H1 (cell line): ENCODE measurements around the gene SIAH3. TPM values are rescaled to one million over a fixed set of nuclear protein-coding genes. Genes with fewer than 3 reads are reported as not detected.
A peak's percentile ranks its signal among the peaks of the same experiment; 100 is the strongest.

ENCODE experiments used
- CTCF ChIA-PET: fragments of 300-600 bp; sonication (Branson Sonifier 250); formaldehyde crosslinking; loops from one replicate; lab custom pipeline; 2021; ENCODE audit not compliant: partially characterized antibody; lab: Charles Lee
- POLR2A ChIA-PET: fragments of 300-600 bp; sonication (Branson Sonifier 250); formaldehyde crosslinking; loops from one replicate; lab custom pipeline; 2021; ENCODE audit warnings: inconsistent platforms; ENCODE audit not compliant: partially characterized antibody; lab: Charles Lee
- DNase-seq, 2 experiments: peaks; one replicate each; pipeline versions ENCODE4 v3.0.0 to v3.0.0-alpha.2; 2010 to 2022; ENCODE audit warnings: low spot score in 2 of 2, low read depth in 1 of 2, mixed read lengths in 1 of 2
- FAIRE-seq: peaks from 2 replicates; lab custom pipeline; 2011; peaks lifted over from hg19 to GRCh38; lab: Jason Lieb, UNC
- H2AFZ ChIP-seq: 2 replicates; pipeline ENCODE4 v1.8.1; 2012; ENCODE audit warnings: low read length, inconsistent platforms
- H2AK5ac ChIP-seq: 2 replicates; pipeline ENCODE4 v1.6.1; 2013; ENCODE audit warnings: low read depth, low read length
- H2BK120ac ChIP-seq: replicated peaks from 2 replicates; pipeline ENCODE3; 2013; ENCODE audit warnings: low read depth, low read length, inconsistent platforms
- H2BK12ac ChIP-seq: 2 replicates; pipeline ENCODE4 v1.6.1; 2013; ENCODE audit warnings: low read depth, low read length
- H2BK15ac ChIP-seq: 2 replicates; pipeline ENCODE4 v1.6.1; 2013; ENCODE audit warnings: low read length
- H2BK20ac ChIP-seq: 2 replicates; pipeline ENCODE4 v1.6.1; 2013; ENCODE audit warnings: low read length
- H2BK5ac ChIP-seq: 2 replicates; pipeline ENCODE4 v1.6.1; 2013; ENCODE audit warnings: low read depth, low read length
- H3K14ac ChIP-seq: 2 replicates; pipeline ENCODE4 v1.6.1; 2013; ENCODE audit warnings: inconsistent platforms; ENCODE audit not compliant: insufficient read length
- H3K18ac ChIP-seq: 2 replicates; pipeline ENCODE4 v1.6.1; 2013; ENCODE audit warnings: low read length; ENCODE audit errors: extremely low read depth
- H3K23ac ChIP-seq: 2 replicates; pipeline ENCODE4 v1.6.1; 2013; ENCODE audit warnings: inconsistent platforms; ENCODE audit not compliant: insufficient read length
- H3K23me2 ChIP-seq: 2 replicates; pipeline ENCODE4 v1.6.1; 2013; ENCODE audit warnings: low read depth, low read length
- H3K27ac ChIP-seq: 2 replicates; pipeline ENCODE4 v1.6.1; 2011; ENCODE audit warnings: low read depth, low read length, inconsistent platforms
- H3K27me3 ChIP-seq, 4 experiments: replicated peaks in 1 of 4; 1 replicate in 1 of 4; 2 replicates in 3 of 4; pipeline versions ENCODE4 v1.6.1 to v1.8.1; 2011 to 2013; ENCODE audit warnings: low read length in 3 of 4, mild to moderate bottlenecking in 3 of 4, inconsistent platforms in 2 of 4, mixed read lengths in 2 of 4, moderate library complexity in 1 of 4; ENCODE audit not compliant: control insufficient read depth in 3 of 4, insufficient read depth in 3 of 4; ENCODE audit errors: extremely low read depth in 1 of 4
- H3K36me3 ChIP-seq, 4 experiments: 2 replicates each; pipeline versions ENCODE4 v1.6.1 to v1.8.1; 2011 to 2013; ENCODE audit warnings: mild to moderate bottlenecking in 4 of 4, low read length in 3 of 4, moderate library complexity in 2 of 4, control low read depth in 1 of 4, inconsistent platforms in 1 of 4; ENCODE audit not compliant: insufficient read depth in 4 of 4, control insufficient read depth in 2 of 4
- H3K4ac ChIP-seq: replicated peaks from 2 replicates; pipeline ENCODE3; 2013; ENCODE audit warnings: low read length, low read depth, mixed read lengths, inconsistent platforms; ENCODE audit not compliant: insufficient read length
- H3K4me1 ChIP-seq, 4 experiments: replicated peaks in 1 of 4; 1 replicate in 1 of 4; 2 replicates in 3 of 4; pipeline versions ENCODE4 v1.6.1 to v1.8.1; 2011 to 2013; ENCODE audit warnings: low read length in 3 of 4, inconsistent platforms in 2 of 4, mixed read lengths in 1 of 4; ENCODE audit not compliant: insufficient read depth in 4 of 4, control insufficient read depth in 3 of 4
- H3K4me2 ChIP-seq, 2 experiments: 2 replicates each; pipeline versions ENCODE4 v1.6.1 to v1.8.1; 2011 to 2013; ENCODE audit warnings: low read depth in 2 of 2, low read length in 2 of 2, control low read depth in 1 of 2, inconsistent platforms in 1 of 2, mild to moderate bottlenecking in 1 of 2; ENCODE audit not compliant: insufficient read depth in 1 of 2
- H3K4me3 ChIP-seq, 4 experiments: fragments of 200-600, 300-600 bp in 1 of 4; sonication (generic), shearing (Covaris generic), sonication (Bioruptor Twin) in 1 of 4; 2 replicates each; pipeline versions ENCODE4 v1.5.1 to v1.8.1; 2011 to 2016; ENCODE audit warnings: low read length in 4 of 4, low read depth in 3 of 4, control low read depth in 2 of 4, inconsistent platforms in 2 of 4, mild to moderate bottlenecking in 2 of 4, mixed read lengths in 1 of 4, moderate library complexity in 1 of 4; ENCODE audit not compliant: insufficient read depth in 2 of 4; ENCODE audit errors: extremely low read depth in 1 of 4
- H3K56ac ChIP-seq: replicated peaks from 2 replicates; pipeline ENCODE3; 2013; ENCODE audit warnings: low read depth, mild to moderate bottlenecking, mixed read lengths, low read length, inconsistent platforms; ENCODE audit not compliant: insufficient read length
- H3K79me1 ChIP-seq: 2 replicates; pipeline ENCODE4 v1.6.1; 2013; ENCODE audit warnings: low read depth, low read length, control low read depth
- H3K79me2 ChIP-seq, 2 experiments: 2 replicates each; pipeline versions ENCODE4 v1.6.1 to v1.8.1; 2012 to 2013; ENCODE audit warnings: low read length in 2 of 2, mild to moderate bottlenecking in 2 of 2, inconsistent platforms in 1 of 2; ENCODE audit not compliant: insufficient read depth in 2 of 2, control insufficient read depth in 1 of 2
- H3K9ac ChIP-seq, 4 experiments: replicated peaks in 1 of 4; 1 replicate in 1 of 4; 2 replicates in 3 of 4; pipeline versions ENCODE4 v1.6.1 to v1.8.1; 2011 to 2013; ENCODE audit warnings: low read depth in 3 of 4, low read length in 3 of 4, control low read depth in 2 of 4, mild to moderate bottlenecking in 2 of 4, moderate library complexity in 2 of 4, inconsistent platforms in 1 of 4; ENCODE audit errors: extremely low read depth in 1 of 4
- H3K9me3 ChIP-seq, 2 experiments: 2 replicates each; pipeline versions ENCODE4 v1.6.1 to v1.8.1; 2012 to 2013; ENCODE audit warnings: mild to moderate bottlenecking in 2 of 2, moderate library complexity in 2 of 2, control low read depth in 1 of 2, inconsistent platforms in 1 of 2, low read depth in 1 of 2, low read length in 1 of 2, mixed read lengths in 1 of 2; ENCODE audit not compliant: insufficient read depth in 2 of 2
- H4K20me1 ChIP-seq, 2 experiments: replicated peaks in 1 of 2; 2 replicates each; pipeline versions ENCODE3 to v1.8.1; 2011 to 2013; ENCODE audit warnings: inconsistent platforms in 2 of 2, low read length in 2 of 2, mild to moderate bottlenecking in 1 of 2; ENCODE audit not compliant: insufficient read depth in 2 of 2, control insufficient read depth in 1 of 2
- H4K5ac ChIP-seq: 2 replicates; pipeline ENCODE4 v1.6.1; 2013; ENCODE audit warnings: low read length, low read depth, mixed read lengths, inconsistent platforms; ENCODE audit not compliant: insufficient read length
- H4K8ac ChIP-seq: 2 replicates; pipeline ENCODE4 v1.8.0; 2013; ENCODE audit warnings: mild to moderate bottlenecking, moderate library complexity, low read length, inconsistent platforms; ENCODE audit not compliant: insufficient read depth; ENCODE audit errors: extremely low read depth
- H4K91ac ChIP-seq: replicated peaks from 2 replicates; pipeline ENCODE3; 2013; ENCODE audit warnings: low read length, mixed read lengths, inconsistent platforms; ENCODE audit not compliant: insufficient read length
- ATF2 ChIP-seq: IDR thresholded peaks from 2 replicates; pipeline ENCODE4 v1.6.1; 2012; ENCODE audit warnings: low read length, inconsistent platforms
- BRCA1 ChIP-seq: IDR thresholded peaks from 2 replicates; pipeline ENCODE4 v1.6.1; 2012; ENCODE audit warnings: low read depth, low read length, improper control_type of control experiment
- JUN ChIP-seq: IDR thresholded peaks from 2 replicates; pipeline ENCODE4 v1.6.1; 2011; ENCODE audit warnings: low read depth, mild to moderate bottlenecking, improper control_type of control experiment, low read length
- KDM5A ChIP-seq: fragments of 200-600 bp; IDR thresholded peaks from 2 replicates; pipeline ENCODE4 v1.7.1; 2012; ENCODE audit warnings: mild to moderate bottlenecking, low read length, inconsistent platforms, mixed read lengths
- NRF1 ChIP-seq: IDR thresholded peaks from 2 replicates; pipeline ENCODE4 v1.6.1; 2011; ENCODE audit warnings: mild to moderate bottlenecking, low read depth, low read length, improper control_type of control experiment
- POLR2A ChIP-seq, 2 experiments: IDR thresholded peaks; 1 replicate in 1 of 2; 2 replicates in 1 of 2; pipeline ENCODE4 v1.6.1; 2011; ENCODE audit warnings: low read depth in 2 of 2, low read length in 2 of 2, mild to moderate bottlenecking in 2 of 2; ENCODE audit errors: control extremely low read depth in 1 of 2
- SAP30 ChIP-seq: fragments of 300-600 bp; sonication (generic); IDR thresholded peaks from 2 replicates; pipeline ENCODE4 v1.7.1; 2012; ENCODE audit warnings: low read length, moderate library complexity, mild to moderate bottlenecking, inconsistent platforms; ENCODE audit not compliant: insufficient read depth, insufficient replicate concordance
- WGBS, 2 experiments: shearing (Covaris generic) in 1 of 2; methylation state at CpG; one replicate each; pipeline versions ENCODE4 v1.1.6 to v1.1.7; 2013 to 2015; ENCODE audit warnings: low lambda C conversion rate in 2 of 2, mixed read lengths in 2 of 2, inconsistent platforms in 1 of 2, low coverage in 1 of 2, missing lambda C conversion rate in 1 of 2; ENCODE audit not compliant: insufficient replicate concordance in 2 of 2, insufficient coverage in 1 of 2, insufficient read length in 1 of 2; ENCODE audit errors: extremely low coverage in 1 of 2, missing lambda C conversion rate in 1 of 2; 5-methylcytosine and 5-hydroxymethylcytosine counted together
- polyA plus RNA-seq, 7 experiments: library from polyadenylated mRNA; depleted of rRNA in 3 of 7; stranded (reverse) in 5 of 7; unstranded in 2 of 7; fragments of >200 nt in 5 of 7; fragments of 200-250 nt in 2 of 7; gene quantifications; 1 replicate in 5 of 7; 2 replicates in 1 of 7; 4 replicates in 1 of 7; pipeline versions ENCODE4 v1.2.1 to v1.2.3, GENCODE V29; 2011 to 2013; ENCODE audit warnings: missing spikeins in 2 of 7, mixed read lengths in 2 of 7
- total RNA-seq: library from RNA; stranded (reverse); fragmentation: NEBNext Ultra II Directional; extraction: Animal tissue kit (Norgen Biotek cat#: 25700); gene quantifications from 2 replicates; pipeline ENCODE4 v1.2.1, GENCODE V29; 2021

Gene SIAH3
- total and polyA plus RNA-seq, 2 of the 8 experiments (the other 6 are each of a cell fraction or from before 2014, with no cell fraction given): 0.15 to 0.17 TPM

- H3K36me3 ChIP-seq: no peaks in the 10 kb centered on the region
- H3K18ac ChIP-seq: no peak overlapping the region
- no peak for TF ChIP-seq NRF1
- TF ChIP-seq ATF2: no peak
- no peak for TF ChIP-seq SAP30
- no peak for TF ChIP-seq JUN
- no peak for TF ChIP-seq POLR2A (IDR thresholded peaks at IDR 0.05; ENCODE audit: control extremely low read depth in 1 of 2, low read depth in 2 of 2, low read length in 2 of 2)
- TF ChIP-seq BRCA1: no peak
- no peak for TF ChIP-seq KDM5A
- POLR2A ChIA-PET: no interaction called here
- peak overlapping the region; percentile 40; the same call in 1 of the 2 replicates for H2BK12ac ChIP-seq
- DNase-seq (no peak), FAIRE-seq (no peak)
- H2BK15ac ChIP-seq: peak overlapping the region; percentile 53; the same call in 1 of the 2 replicates
- no peaks in the 10 kb centered on the region for H3K79me1 ChIP-seq
- no peak overlapping the region for H3K4me3 ChIP-seq
- H3K27ac ChIP-seq: no peak overlapping the region
- peaks cover 3 to 13% (median 6%) of the 10 kb centered on the region in 4 experiments for H3K4me1 ChIP-seq
- H3K9ac ChIP-seq: no peak overlapping the region
- no peak overlapping the region for H3K56ac ChIP-seq
- H3K14ac ChIP-seq: no peak overlapping the region
- H2AK5ac ChIP-seq: no peak overlapping the region
- H4K20me1 ChIP-seq: no peaks in the 10 kb centered on the region
- no peaks in the 10 kb centered on the region for H3K9me3 ChIP-seq
- H2BK5ac ChIP-seq: peak overlapping the region; percentile 55; the same call in 1 of the 2 replicates
- WGBS, 2 experiments: 53% methylated on average over 3 of the region's 3 CpGs; no CpG with 5 or more reads in 1 of the 2 experiments
- H3K23me2 ChIP-seq: no peaks in the 10 kb centered on the region; the same call in 1 of the 2 replicates
- peak overlapping the region; percentile 87 for H2BK20ac ChIP-seq
- no peak overlapping the region for H2BK120ac ChIP-seq
- no peak overlapping the region for H3K23ac ChIP-seq
- H4K91ac ChIP-seq: no peak overlapping the region
- H2AFZ ChIP-seq: no peak overlapping the region
- H4K8ac ChIP-seq: no peak overlapping the region
- H3K27me3 ChIP-seq: no peaks in the 10 kb centered on the region
- CTCF ChIA-PET: no interaction called here
- no peaks in the 10 kb centered on the region for H3K79me2 ChIP-seq
- no peak overlapping the region for H3K4ac ChIP-seq
- H3K4me2 ChIP-seq: peak overlapping the region; percentile 24 to 35; a peak in 1 of 4 replicates
- no peak overlapping the region for H4K5ac ChIP-seq
These were observed 76.1 kb downstream of the SIAH3 start for GRCh38 chr13:45775401-45775963.
